ENCODE data around the gene HIVEP1. TPM values are rescaled to one million over a fixed set of nuclear protein-coding genes. Genes with fewer than 3 reads are reported as not detected.
A peak's percentile ranks its signal among the peaks of the same experiment; 100 is the strongest.
"Not testable (repeated sequence)": the region's sequence is repeated elsewhere in the genome, so short reads cannot be mapped to it uniquely, and the experiment has no call there.

Gene HIVEP1
- total RNA-seq, 2 experiments from 2014 or later, result 29.1 to 30.1 TPM

DNA sequence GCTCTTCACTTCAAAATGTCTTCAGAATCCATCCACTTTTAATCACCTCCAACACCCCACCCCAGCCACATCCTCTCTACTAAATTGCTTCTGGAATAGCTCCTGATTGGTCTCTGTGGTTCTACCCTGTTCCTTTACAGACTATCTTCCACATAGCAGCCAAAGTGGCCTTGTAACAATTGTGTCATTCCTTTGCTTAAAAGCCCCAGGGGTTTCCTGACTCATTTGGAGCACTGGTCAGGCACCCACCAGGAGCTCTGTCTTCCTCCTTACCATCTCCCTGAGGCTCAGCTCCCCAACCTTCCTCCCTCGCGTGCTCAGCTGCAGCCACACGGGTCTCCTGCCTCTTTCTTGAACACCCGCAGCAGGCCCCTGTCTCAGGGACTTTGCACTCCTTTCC is 126.8 kb downstream of the HIVEP1 start:
- Mint-ChIP-seq H3K27me3 (no peaks in the 10 kb centered on the region), H3K4me1 (peaks cover 20% of the 10 kb centered on the region), H3K36me3 (peaks cover 59% of the 10 kb centered on the region), H3K9me3 (peaks cover 15% of the 10 kb centered on the region), H3K27ac (peak overlapping the region; percentile 94), H3K4me3 (peak overlapping the region; percentile 47)
- POLR2A ChIA-PET, result interaction anchor here (1.2 to 1.8 kb wide), 3 partner anchors 13 to 130 kb away, joined by 3 to 7 read pairs (median 5); partner anchors contain the start of gene HIVEP1
- no peak for DNase-seq
- ATAC-seq (ENCODE audit: low read depth), result no peak

DNA sequence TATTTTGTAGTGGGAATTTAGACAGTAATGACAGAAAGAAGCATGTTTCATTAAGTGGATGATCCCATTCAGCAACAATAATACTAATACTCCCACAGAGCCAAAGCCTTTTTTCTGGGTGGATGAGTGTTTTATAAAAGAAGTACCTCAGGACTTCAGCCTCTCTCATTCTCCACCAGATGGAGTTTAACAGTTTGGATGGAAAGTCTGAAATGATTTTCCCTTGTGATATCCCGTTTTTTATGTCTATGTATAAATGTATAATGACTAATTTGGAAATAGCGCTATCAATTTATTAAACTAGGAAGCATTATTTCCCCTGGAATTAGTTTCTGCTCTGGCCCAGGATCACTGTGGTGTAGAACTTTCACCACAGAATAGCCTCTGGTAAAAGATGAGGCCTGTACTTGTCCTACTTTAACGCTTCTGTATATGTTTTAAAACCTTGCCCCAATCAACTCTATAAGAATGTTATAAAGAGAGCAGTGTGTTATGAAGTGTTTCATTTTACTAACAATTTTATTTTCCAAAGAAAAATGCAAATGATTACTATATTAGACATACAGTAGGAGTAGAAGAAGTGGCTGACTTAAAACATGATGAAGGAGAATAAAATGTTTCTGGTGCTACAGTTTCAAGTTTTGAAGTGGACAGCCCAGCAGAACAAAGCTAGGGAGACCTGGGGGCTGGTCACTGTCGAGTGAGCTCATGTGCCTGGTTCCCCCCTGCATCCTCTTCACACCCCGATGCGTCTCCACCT is 135.6 kb downstream of the HIVEP1 start:
- POLR2A ChIA-PET, result no interaction called here
- DNase-seq (no peak), ATAC-seq (ENCODE audit: low read depth) (no peak)
- H3K9me3 Mint-ChIP-seq, result peaks cover 3% of the 10 kb centered on the region
- peaks cover 9% of the 10 kb centered on the region for H3K4me1 Mint-ChIP-seq
- H3K27me3 Mint-ChIP-seq, result no peaks in the 10 kb centered on the region
- H3K27ac Mint-ChIP-seq, result no peak overlapping the region
- peaks cover 10% of the 10 kb centered on the region for H3K36me3 Mint-ChIP-seq
- no peak overlapping the region for H3K4me3 Mint-ChIP-seq

DNA sequence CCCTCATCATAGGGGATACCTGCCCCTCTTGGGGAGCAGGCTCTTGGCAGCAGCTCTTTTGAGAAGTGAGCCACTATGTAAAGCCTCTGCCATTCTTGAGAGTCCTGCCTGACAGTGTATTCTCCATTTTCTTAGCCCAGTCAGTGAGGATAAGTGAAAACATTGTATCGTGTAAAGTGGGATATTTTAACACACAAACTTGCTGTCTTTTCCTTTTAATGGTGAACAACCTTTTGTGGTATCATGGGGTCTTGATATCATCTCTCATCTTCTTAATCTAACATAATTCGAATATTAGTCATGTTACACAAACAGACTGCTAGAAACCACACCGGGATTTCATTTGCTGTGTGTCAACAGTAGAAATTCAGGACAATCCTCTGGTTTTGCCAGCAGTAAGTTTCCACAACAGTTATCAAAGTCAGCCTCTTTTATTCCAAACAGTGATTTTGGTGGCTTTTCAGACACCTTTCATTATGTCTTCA is 136.2 kb downstream of the HIVEP1 start:
- Mint-ChIP-seq H3K9me3 (peaks cover 3% of the 10 kb centered on the region), H3K27ac (no peak overlapping the region), H3K4me1 (peaks cover 9% of the 10 kb centered on the region), H3K4me3 (no peak overlapping the region), H3K36me3 (peaks cover 7% of the 10 kb centered on the region), H3K27me3 (no peaks in the 10 kb centered on the region)
- POLR2A ChIA-PET, result no interaction called here
- no peak for DNase-seq
- ATAC-seq (ENCODE audit: low read depth), result no peak

DNA sequence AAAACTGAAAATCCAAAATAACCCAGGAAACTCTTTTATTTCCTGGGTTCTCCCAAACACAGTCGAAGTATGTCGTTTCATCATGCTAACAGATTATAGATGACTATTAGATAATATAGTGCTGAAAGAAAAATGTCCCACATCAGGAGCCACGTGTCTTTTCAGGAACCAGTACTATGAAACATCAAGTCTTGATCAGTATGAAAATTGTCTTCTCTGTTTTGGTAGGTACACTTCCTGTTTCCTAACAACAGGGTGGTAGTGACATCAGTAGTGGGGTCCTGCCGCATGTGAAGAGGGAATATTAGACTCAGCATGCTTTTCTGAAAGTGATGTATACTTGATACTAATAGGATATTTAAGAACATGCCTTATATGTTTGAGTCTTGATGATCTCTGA is 136.7 kb downstream of the HIVEP1 start:
- Mint-ChIP-seq H3K4me1 (peaks cover 9% of the 10 kb centered on the region), H3K9me3 (peaks cover 3% of the 10 kb centered on the region), H3K4me3 (no peak overlapping the region), H3K36me3 (peaks cover 3% of the 10 kb centered on the region), H3K27me3 (no peaks in the 10 kb centered on the region), H3K27ac (peak overlapping the region; percentile 15)
- POLR2A ChIA-PET, result no interaction called here
- ATAC-seq (ENCODE audit: low read depth) (no peak), DNase-seq (no peak)

DNA sequence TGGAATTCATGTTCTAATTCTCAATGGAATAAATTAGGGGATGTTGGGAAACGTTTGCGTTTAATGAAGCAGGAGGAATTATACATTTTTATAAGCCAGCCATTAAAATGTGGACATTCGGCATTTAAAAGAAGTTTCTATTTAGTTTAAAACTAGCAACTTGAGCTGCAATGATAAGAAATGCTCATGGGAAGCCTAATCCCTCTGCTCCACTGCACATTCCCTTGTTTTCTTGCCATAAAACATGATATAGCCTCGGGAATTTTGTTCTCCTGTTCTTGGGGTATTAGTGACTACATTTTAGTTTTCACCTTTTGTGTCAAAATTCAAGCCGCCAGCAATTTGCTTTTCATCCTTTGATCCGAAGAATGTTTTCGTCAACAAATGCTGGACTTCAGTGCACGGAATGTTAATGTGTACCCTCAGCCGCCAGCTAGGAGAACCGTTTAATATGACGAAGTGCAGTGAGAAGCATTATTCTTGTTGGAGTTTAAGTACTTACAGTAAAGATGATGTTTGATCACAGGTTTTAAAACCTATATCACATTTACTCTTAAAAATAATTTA is 137.9 kb downstream of the HIVEP1 start:
- DNase-seq (no peak), ATAC-seq (ENCODE audit: low read depth) (no peak)
- Mint-ChIP-seq H3K4me3 (no peak overlapping the region), H3K9me3 (no peaks in the 10 kb centered on the region), H3K36me3 (no peaks in the 10 kb centered on the region), H3K27ac (no peak overlapping the region), H3K4me1 (peaks cover 9% of the 10 kb centered on the region), H3K27me3 (no peaks in the 10 kb centered on the region)
- POLR2A ChIA-PET, result no interaction called here

DNA sequence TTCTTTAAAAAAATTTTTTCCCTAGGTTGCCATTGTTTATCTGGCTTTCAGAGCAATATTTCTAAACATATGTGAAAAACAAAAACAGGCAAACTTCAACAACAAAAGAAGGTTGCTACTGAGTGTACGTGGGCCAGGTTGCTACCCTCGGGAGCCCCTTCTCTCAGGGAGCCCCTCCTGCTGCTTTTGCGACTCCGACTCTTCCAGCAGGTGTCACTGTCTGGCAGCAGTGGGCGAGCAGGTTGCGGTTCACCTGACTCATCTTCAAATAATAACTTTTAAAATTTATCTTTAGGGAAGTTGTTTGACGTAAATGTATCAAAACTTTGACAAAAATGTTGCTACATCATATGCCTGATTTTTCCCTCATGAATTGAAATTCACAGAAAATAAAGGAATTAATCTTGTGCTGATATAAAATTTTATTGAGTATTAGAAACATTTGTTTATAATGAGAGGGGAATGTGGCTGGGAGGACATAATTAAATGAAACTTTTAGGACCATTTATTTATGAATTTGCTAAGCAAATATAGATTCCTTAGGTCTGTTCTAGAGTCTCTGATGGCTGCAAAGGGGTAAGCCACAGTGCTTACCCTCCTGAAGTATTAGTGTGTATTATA is 138.8 kb downstream of the HIVEP1 start:
- H3K36me3 Mint-ChIP-seq, result no peaks in the 10 kb centered on the region
- H3K27ac Mint-ChIP-seq, result no peak overlapping the region
- ATAC-seq (ENCODE audit: low read depth) (peak; percentile 50), DNase-seq (peak; percentile 46)
- no peaks in the 10 kb centered on the region for H3K9me3 Mint-ChIP-seq
- POLR2A ChIA-PET, result no interaction called here
- no peaks in the 10 kb centered on the region for H3K27me3 Mint-ChIP-seq
- H3K4me1 Mint-ChIP-seq, result peaks cover 9% of the 10 kb centered on the region
- no peak overlapping the region for H3K4me3 Mint-ChIP-seq

DNA sequence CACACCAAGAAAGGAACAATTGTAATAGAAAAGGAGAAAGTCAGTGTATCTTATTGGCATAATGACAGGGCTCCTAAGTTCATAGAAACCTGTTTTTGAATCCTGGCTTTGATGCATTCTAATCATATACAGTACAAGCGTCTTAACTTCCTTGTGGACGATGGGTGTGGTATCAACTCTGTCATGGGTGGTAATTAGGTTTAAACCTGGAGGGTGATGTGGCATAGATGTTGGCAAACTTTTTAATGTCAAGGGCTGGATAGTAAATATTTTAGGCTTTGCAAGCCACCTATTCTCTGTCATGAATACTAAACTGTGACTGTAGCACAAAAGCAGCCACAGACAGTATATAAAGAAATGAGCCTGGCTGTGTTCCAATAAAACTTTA is 139.3 kb downstream of the HIVEP1 start:
- H3K9me3 Mint-ChIP-seq, result no peaks in the 10 kb centered on the region
- H3K36me3 Mint-ChIP-seq, result no peaks in the 10 kb centered on the region
- no peak overlapping the region for H3K4me3 Mint-ChIP-seq
- ATAC-seq (ENCODE audit: low read depth), result no peak
- H3K27me3 Mint-ChIP-seq, result no peaks in the 10 kb centered on the region
- H3K27ac Mint-ChIP-seq, result no peak overlapping the region
- no peak for DNase-seq
- H3K4me1 Mint-ChIP-seq, result peaks cover 9% of the 10 kb centered on the region
- POLR2A ChIA-PET, result no interaction called here

DNA sequence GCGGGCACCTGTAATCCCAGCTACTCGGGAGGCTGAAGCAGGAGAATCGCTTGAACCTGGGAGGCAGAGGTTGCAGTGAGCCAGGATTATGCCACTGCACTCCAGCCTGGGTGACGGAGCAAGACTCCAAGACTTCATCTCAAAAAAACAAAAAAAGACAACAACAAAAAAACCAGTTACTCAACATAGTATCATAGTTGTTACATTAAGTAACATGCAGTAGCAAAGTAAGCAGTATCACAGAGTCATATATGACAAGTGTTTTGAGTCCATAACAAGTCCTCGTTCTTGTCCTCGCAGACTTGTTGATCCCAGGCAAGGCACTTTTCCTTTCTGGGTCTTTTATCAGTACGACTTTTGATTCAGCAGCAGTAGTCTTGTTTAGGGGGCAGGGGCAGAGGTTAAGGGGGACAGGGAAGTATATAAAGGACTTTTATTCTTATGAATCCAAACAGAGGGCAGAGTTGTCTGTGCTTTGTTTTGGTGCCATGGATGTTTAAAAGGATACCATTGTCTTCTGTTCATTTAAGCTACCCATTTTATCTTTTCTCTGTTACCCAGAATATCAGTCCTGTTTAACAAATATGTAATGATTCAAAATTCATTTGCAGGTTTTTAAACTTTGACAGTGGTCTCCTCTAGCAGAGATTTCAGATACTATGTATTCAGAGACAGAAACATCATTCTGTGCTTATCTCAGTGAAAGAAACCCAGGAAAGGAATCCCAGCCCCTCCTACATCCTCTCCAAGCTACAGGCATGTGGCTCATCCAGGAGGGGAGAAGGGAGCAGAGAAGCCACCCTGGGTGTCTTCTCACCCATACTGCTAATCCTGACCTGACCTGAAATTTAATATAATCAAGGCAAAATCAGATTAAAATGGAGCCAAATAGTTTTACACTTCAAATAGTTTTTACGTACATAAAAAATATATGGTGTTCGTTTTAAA is 140.2 kb downstream of the HIVEP1 start:
- Mint-ChIP-seq H3K4me1 (peaks cover 10% of the 10 kb centered on the region), H3K27ac (no peak overlapping the region), H3K4me3 (no peak overlapping the region), H3K27me3 (no peaks in the 10 kb centered on the region), H3K36me3 (peaks cover 1% of the 10 kb centered on the region), H3K9me3 (no peaks in the 10 kb centered on the region)
- POLR2A ChIA-PET, result no interaction called here
- ATAC-seq (ENCODE audit: low read depth), result no peak
- DNase-seq, result no peak

DNA sequence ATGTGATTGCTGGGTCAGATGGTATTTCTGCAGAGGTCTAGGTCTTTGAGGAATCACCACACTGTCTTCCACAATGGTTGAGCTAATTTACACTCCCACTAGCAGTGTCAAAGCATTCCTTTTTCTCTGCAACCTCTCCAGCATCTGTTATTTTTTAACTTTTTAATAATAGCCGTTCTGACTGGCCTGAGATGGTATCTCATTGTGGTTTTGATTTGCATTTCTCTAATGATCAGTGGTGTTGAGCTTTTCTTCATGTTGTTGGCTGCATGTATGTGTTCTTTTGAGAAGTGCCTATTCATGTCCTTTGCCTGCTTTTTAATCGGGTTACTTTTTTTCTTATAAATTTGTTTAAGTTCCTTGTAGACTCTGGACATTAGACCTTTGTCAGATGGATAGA is 143.7 kb downstream of the HIVEP1 start:
- POLR2A ChIA-PET; ATAC-seq (ENCODE audit: low read depth); H3K4me3 Mint-ChIP-seq: not testable (repeated sequence)

DNA sequence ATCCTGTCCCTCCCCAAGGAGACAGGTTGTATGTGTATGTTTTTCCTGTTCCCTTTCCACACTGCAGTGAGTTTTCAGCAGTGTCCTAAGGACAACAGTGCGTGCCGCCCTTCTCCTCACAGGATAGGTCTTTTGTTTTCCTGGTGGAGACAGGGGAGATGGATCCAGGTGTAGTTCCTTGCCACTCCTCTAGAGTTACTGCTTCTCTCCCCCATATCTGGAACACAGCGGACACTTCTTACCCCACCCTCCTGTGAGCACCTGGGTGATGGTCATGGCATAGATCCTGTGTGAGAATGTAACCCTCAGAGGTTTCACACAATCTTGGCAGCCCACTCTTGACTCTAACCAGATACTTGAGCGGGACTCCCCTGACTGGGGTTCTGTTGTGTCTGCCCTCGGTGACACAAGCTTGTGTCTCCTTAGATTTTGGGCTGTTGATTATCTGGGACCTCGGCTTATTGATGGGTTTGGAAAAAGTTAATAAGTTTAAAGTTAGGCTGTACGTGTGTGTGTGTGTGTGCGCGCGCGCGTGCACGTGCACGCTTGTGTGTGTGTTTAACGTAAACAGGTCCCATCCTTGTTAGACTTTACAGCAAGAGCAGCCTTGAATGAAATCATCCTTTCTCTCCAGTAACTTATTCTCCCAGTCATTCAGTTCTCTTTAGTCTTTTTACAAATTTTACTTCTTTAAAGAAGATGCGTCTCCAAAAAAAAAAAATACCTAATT is 146.7 kb downstream of the HIVEP1 start:
- Mint-ChIP-seq H3K9me3 (no peaks in the 10 kb centered on the region), H3K36me3 (peaks cover 32% of the 10 kb centered on the region), H3K27me3 (no peaks in the 10 kb centered on the region), H3K27ac (peak overlapping the region; percentile 9), H3K4me3 (no peak overlapping the region), H3K4me1 (peaks cover 30% of the 10 kb centered on the region)
- DNase-seq (no peak), ATAC-seq (ENCODE audit: low read depth) (no peak)
- POLR2A ChIA-PET, result no interaction called here

More for the DNA sequence above, 143.7 kb downstream of the HIVEP1 start:
- not testable (repeated sequence) for H3K9me3 Mint-ChIP-seq, DNase-seq, H3K27ac Mint-ChIP-seq, H3K27me3 Mint-ChIP-seq
- peaks cover 12% of the 10 kb centered on the region for H3K4me1 Mint-ChIP-seq
- H3K36me3 Mint-ChIP-seq, result peaks cover 12% of the 10 kb centered on the region

DNA sequence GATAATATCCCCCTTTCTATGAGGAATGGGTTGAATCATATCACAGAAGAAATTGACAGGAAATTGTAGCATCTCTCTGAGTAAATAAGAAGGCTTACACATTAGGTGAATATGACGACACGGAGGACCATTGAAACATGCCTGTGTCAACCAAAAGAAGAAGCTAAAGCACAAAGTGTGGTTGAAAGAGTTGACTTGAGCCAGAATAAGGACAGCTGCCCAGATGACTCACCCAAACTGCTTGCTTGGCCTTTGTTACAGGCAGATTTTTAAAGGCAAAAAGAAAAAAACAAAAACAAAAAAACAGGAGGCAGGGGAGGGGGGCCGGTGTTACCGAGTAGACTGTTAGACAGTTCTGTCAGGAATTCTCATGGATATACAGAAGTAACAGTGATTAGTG is 148.2 kb downstream of the HIVEP1 start:
- DNase-seq, result no peak
- POLR2A ChIA-PET, result no interaction called here
- H3K27me3 Mint-ChIP-seq, result no peaks in the 10 kb centered on the region
- peaks cover 40% of the 10 kb centered on the region for H3K36me3 Mint-ChIP-seq
- no peak overlapping the region for H3K27ac Mint-ChIP-seq
- no peak for ATAC-seq (ENCODE audit: low read depth)
- no peaks in the 10 kb centered on the region for H3K9me3 Mint-ChIP-seq
- H3K4me1 Mint-ChIP-seq, result peaks cover 34% of the 10 kb centered on the region
- no peak overlapping the region for H3K4me3 Mint-ChIP-seq

DNA sequence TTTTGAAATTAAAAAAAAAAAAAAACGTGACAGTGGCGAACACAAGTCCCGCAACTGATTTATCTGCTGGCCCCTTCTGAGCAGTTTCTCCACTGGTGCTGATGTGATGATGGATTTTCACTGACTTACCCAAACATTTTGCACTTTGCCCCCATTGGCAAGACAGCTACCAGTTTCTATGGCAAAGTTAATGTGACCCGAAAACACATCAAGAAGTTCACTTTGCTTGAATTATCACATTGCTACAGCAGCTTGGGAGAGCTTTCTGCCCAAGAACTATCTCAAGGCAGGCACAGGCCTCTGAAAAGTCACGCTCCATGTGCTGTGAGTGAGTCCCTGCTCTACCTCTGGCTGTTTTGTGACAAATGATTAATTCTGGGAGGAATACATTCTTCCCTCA is 150.1 kb downstream of the HIVEP1 start:
- Mint-ChIP-seq H3K4me3 (no peak overlapping the region), H3K4me1 (peaks cover 32% of the 10 kb centered on the region), H3K27ac (peak overlapping the region; percentile 5), H3K36me3 (peaks cover 39% of the 10 kb centered on the region), H3K9me3 (no peaks in the 10 kb centered on the region), H3K27me3 (no peaks in the 10 kb centered on the region)
- ATAC-seq (ENCODE audit: low read depth), result no peak
- POLR2A ChIA-PET, result interaction anchor here (1.3 kb wide), 1 partner anchor 10 kb away, joined by 4 read pairs; no protein-coding TSS in a partner anchor
- DNase-seq, result no peak
